Gastrocnemius medialis (tissue), 4 donors: Measurements from ENCODE around the gene ANKRD33B.

Experiments used
- CTCF ChIP-seq, 5 experiments: fragments of 450-650 bp in 3 of 5; fragments of 200-600 bp in 2 of 5; sonication (generic) in 2 of 5; IDR thresholded peaks in 4 of 5; conservative IDR thresholded peaks in 1 of 5; 1 replicate in 4 of 5; 2 replicates in 1 of 5; pipeline ENCODE4 v1.5.1; 2016 to 2019; ENCODE audit warnings: antibody characterized with exemption in 5 of 5, mild to moderate bottlenecking in 3 of 5, moderate library complexity in 3 of 5
- POLR2A ChIP-seq, 2 donors: fragments of 450-650 bp; IDR thresholded peaks; one replicate each; pipeline ENCODE4 v1.6.1; 2017; ENCODE audit warnings: antibody characterized with exemption in 2 of 2, mild to moderate bottlenecking in 2 of 2, moderate library complexity in 2 of 2

GRCh38 chr5:10552183-10553143 is 11.4 kb upstream of the ANKRD33B start:
- TF ChIP-seq POLR2A (IDR thresholded peaks at IDR 0.05) (no peak), CTCF (IDR thresholded peaks at IDR 0.05 in 4 of 5, conservative IDR thresholded peaks at IDR 0.05 in 1 of 5) (no peak)
